GM23338 (cell line): ENCODE measurements around the gene MYO1D. TPM values are rescaled to one million over a fixed set of nuclear protein-coding genes. Genes with fewer than 3 reads are reported as not detected.
A peak's percentile ranks its signal among the peaks of the same experiment; 100 is the strongest.

Experiments used
- ATAC-seq: fragments of 200-7000 bp; cut with Tn5 transposase; 3 replicates; pipeline ENCODE4 v1.9.1; 2020
- DNase-seq: peaks from one replicate; pipeline ENCODE4 v3.0.0-alpha.2; 2015; ENCODE audit warnings: low spot score
- H2AFZ ChIP-seq: fragments of 200-600 bp; sonication (generic); 2 replicates; pipeline ENCODE4 v1.8.0; 2016; ENCODE audit warnings: antibody characterized with exemption, mild to moderate bottlenecking, moderate library complexity
- H3F3A ChIP-seq: fragments of 200-600 bp; sonication (generic); replicated peaks from 2 replicates; pipeline ENCODE4 v1.8.0; 2017; ENCODE audit warnings: antibody characterized with exemption, mixed run types, low read depth
- H3K27ac ChIP-seq: fragments of 200-600 bp; sonication (generic); 2 replicates; pipeline ENCODE4 v1.6.1; 2016; ENCODE audit warnings: low read depth
- H3K27me3 ChIP-seq: fragments of 200-600 bp; sonication (generic); 2 replicates; pipeline ENCODE4 v1.8.0; 2016; ENCODE audit warnings: mild to moderate bottlenecking, mixed run types, moderate library complexity; ENCODE audit not compliant: insufficient read depth
- H3K36me3 ChIP-seq: fragments of 200-600 bp; sonication (generic); 2 replicates; pipeline ENCODE4 v1.8.0; 2016; ENCODE audit warnings: mild to moderate bottlenecking; ENCODE audit not compliant: insufficient read depth
- H3K4me1 ChIP-seq: fragments of 200-600 bp; sonication (generic); 2 replicates; pipeline ENCODE4 v1.8.0; 2016; ENCODE audit warnings: mild to moderate bottlenecking, moderate library complexity; ENCODE audit not compliant: insufficient read depth
- H3K4me2 ChIP-seq: fragments of 200-600 bp; sonication (generic); 2 replicates; pipeline ENCODE4 v1.7.1; 2017; ENCODE audit warnings: mixed run types
- H3K4me3 ChIP-seq: fragments of 200-600 bp; sonication (generic); 2 replicates; pipeline ENCODE4 v1.6.1; 2016; ENCODE audit warnings: mixed run types
- H3K79me2 ChIP-seq: fragments of 200-600 bp; sonication (generic); replicated peaks from 2 replicates; pipeline ENCODE4 v1.8.0; 2017; ENCODE audit warnings: mild to moderate bottlenecking; ENCODE audit not compliant: insufficient read depth
- H3K9me2 ChIP-seq: fragments of 200-600 bp; sonication (generic); 2 replicates; pipeline ENCODE4 v1.8.0; 2017; ENCODE audit not compliant: insufficient read depth
- H4K20me1 ChIP-seq: fragments of 200-600 bp; sonication (generic); replicated peaks from 2 replicates; pipeline ENCODE4 v1.8.0; 2017; ENCODE audit warnings: mild to moderate bottlenecking; ENCODE audit not compliant: insufficient read depth
- H3K27ac Mint-ChIP-seq: 2 replicates; pipeline ENCODE4 v1.8.0; 2020; ENCODE audit warnings: inconsistent platforms, mild to moderate bottlenecking, moderate library complexity, mixed read lengths
- H3K27me3 Mint-ChIP-seq: 3 replicates; pipeline ENCODE4 v1.8.0; 2022; ENCODE audit warnings: low read depth, mild to moderate bottlenecking, moderate library complexity, mixed read lengths, inconsistent platforms; ENCODE audit not compliant: insufficient read depth, poor library complexity
- H3K36me3 Mint-ChIP-seq: 3 replicates; pipeline ENCODE4 v1.8.0; 2021; ENCODE audit warnings: low read depth, mild to moderate bottlenecking, inconsistent platforms, moderate library complexity, mixed read lengths
- H3K4me1 Mint-ChIP-seq: 3 replicates; pipeline ENCODE4 v1.8.0; 2020; ENCODE audit warnings: mild to moderate bottlenecking, inconsistent platforms, mixed read lengths
- H3K4me3 Mint-ChIP-seq: 3 replicates; pipeline ENCODE4 v1.8.0; 2021; ENCODE audit warnings: moderate library complexity, mild to moderate bottlenecking, inconsistent platforms, mixed read lengths
- H3K9me3 Mint-ChIP-seq: 3 replicates; pipeline ENCODE4 v1.8.0; 2020; ENCODE audit warnings: moderate library complexity, mild to moderate bottlenecking, inconsistent platforms, mixed read lengths
- NANOG ChIP-seq: IDR thresholded peaks from 2 replicates; pipeline ENCODE4 v1.6.1; 2016; ENCODE audit warnings: antibody characterized with exemption, borderline replicate concordance
- POLR2AphosphoS5 ChIP-seq: IDR thresholded peaks from 2 replicates; pipeline ENCODE4 v1.6.1; 2016; ENCODE audit warnings: antibody characterized with exemption, low read depth
- STAT1 ChIP-seq: IDR thresholded peaks from one replicate; pipeline ENCODE4 v1.6.1; 2016; ENCODE audit warnings: antibody characterized with exemption; ENCODE audit not compliant: unreplicated experiment
- ZNF331 ChIP-seq: fragments of 250-450 bp; sonication (Bioruptor Pico); IDR thresholded peaks from 2 replicates; pipeline ENCODE4 v1.5.0; 2020; ENCODE audit warnings: low read depth, mild to moderate bottlenecking, moderate library complexity
- polyA plus RNA-seq: library from polyadenylated mRNA; unstranded; fragments of >200 nt; fragmentation: Nextera tagmentation; extraction: Ambion mirVana; gene quantifications from 2 replicates; pipeline ENCODE4 v1.2.1, GENCODE V29; 2016
- total RNA-seq: library from RNA; depleted of rRNA; stranded (reverse); fragments of >200 nt; shearing (Covaris generic); gene quantifications from 2 replicates; pipeline ENCODE4 v1.2.3, GENCODE V29; 2014
- TF ChIP-seq, protein P1 (sequence below): IDR thresholded peaks from 2 replicates; pipeline ENCODE4 v1.6.1; 2016; ENCODE audit warnings: antibody characterized with exemption
- TF ChIP-seq, protein P2 (sequence below), 2 experiments: fragments of 200-600 bp in 1 of 2; sonication (generic) in 1 of 2; conservative IDR thresholded peaks; 2 replicates each; pipeline versions ENCODE4 v1.5.1 to v1.6.1; 2016 to 2017; ENCODE audit warnings: antibody characterized with exemption in 2 of 2, low read depth in 2 of 2, mild to moderate bottlenecking in 2 of 2, moderate library complexity in 1 of 2
- TF ChIP-seq, protein P3 (sequence below): IDR thresholded peaks from one replicate; pipeline ENCODE4 v1.6.1; 2018; ENCODE audit warnings: antibody characterized with exemption; ENCODE audit not compliant: unreplicated experiment

The MYO1D gene
- total and polyA plus RNA-seq, 2 experiments from 2014 or later: 8.6 to 28.6 TPM

DNA sequence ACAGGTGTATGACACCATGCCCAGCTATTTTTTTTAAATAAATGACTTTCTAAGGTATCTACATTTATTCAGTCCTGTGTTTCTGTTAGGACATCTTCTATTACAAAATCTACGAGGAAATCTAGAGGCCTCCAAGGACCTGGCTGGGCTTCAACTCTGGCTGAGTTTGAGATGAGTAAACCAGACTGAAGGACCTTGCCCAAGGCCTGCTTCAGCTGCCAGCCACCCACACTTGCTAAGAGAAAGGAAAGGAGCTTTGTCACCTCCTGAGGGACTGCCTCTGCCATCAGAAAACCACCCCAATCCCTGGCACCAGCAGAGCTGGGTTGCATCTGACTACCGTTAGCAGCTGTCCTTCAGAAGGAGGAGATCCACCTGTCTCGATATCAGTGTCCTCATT, 1.3 kb upstream of the MYO1D start (continued):
- TF ChIP-seq, protein P1, sequence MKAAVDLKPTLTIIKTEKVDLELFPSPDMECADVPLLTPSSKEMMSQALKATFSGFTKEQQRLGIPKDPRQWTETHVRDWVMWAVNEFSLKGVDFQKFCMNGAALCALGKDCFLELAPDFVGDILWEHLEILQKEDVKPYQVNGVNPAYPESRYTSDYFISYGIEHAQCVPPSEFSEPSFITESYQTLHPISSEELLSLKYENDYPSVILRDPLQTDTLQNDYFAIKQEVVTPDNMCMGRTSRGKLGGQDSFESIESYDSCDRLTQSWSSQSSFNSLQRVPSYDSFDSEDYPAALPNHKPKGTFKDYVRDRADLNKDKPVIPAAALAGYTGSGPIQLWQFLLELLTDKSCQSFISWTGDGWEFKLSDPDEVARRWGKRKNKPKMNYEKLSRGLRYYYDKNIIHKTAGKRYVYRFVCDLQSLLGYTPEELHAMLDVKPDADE: no peak

DNA sequence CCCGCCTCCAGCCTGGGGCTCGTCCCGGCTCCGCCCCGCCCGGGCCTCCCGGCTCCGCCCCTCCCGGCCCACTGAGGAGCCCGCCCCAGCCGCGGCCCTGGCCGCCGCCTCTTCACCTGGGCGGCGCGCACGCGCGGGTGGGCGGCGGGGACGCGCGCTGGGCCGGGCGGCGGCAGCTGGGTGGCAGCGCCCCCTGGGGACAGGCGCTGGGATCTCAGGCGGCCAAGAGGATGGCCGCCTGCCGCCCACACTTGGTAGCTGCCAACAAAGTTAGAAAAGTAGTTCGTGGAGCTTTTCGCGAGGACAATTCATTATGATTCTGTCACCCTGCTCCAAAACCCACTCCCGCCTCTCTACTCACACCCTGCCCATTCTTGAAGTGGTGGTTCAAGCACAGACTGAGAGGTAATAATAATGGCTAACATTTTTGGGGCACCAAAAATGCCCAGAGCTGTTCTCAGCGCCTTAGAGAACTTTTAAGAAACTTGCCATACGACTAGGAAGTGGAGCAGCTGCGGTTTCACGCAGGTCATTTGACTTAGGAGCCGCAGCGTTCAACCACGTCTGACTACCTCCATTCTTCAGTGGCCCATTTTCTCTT, 340 bp upstream of the MYO1D start:
- Mint-ChIP-seq H3K9me3 (no peaks in the 10 kb centered on the region), H3K4me1 (peaks cover 10% of the 10 kb centered on the region), H3K4me3 (peak overlapping the region; percentile 76), H3K36me3 (peaks cover 5% of the 10 kb centered on the region; the same call in 2 of the 3 replicates), H3K27me3 (peaks cover 4% of the 10 kb centered on the region), H3K27ac (0 out of 2 replicates have a peak overlapping the region, but pooled peaks have one; percentile 58)
- TF ChIP-seq POLR2AphosphoS5 (no peak), NANOG (no peak), ZNF331 (CRISPR knock-in tag) (no peak), STAT1 (no peak)
- TF ChIP-seq, protein P2, sequence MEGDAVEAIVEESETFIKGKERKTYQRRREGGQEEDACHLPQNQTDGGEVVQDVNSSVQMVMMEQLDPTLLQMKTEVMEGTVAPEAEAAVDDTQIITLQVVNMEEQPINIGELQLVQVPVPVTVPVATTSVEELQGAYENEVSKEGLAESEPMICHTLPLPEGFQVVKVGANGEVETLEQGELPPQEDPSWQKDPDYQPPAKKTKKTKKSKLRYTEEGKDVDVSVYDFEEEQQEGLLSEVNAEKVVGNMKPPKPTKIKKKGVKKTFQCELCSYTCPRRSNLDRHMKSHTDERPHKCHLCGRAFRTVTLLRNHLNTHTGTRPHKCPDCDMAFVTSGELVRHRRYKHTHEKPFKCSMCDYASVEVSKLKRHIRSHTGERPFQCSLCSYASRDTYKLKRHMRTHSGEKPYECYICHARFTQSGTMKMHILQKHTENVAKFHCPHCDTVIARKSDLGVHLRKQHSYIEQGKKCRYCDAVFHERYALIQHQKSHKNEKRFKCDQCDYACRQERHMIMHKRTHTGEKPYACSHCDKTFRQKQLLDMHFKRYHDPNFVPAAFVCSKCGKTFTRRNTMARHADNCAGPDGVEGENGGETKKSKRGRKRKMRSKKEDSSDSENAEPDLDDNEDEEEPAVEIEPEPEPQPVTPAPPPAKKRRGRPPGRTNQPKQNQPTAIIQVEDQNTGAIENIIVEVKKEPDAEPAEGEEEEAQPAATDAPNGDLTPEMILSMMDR (conservative IDR thresholded peaks at IDR 0.05; ENCODE audit: low read depth in 2 of 2): peak; percentile 61 to 62
- TF ChIP-seq, protein P1: no peak
- peak; percentile 93 for DNase-seq
- Histone ChIP-seq H4K20me1 (peaks cover 9% of the 10 kb centered on the region; the same call in 1 of the 2 replicates), H3K4me2 (peak overlapping the region; percentile 88), H2AFZ (peak overlapping the region; percentile 99), H3K4me1 (peaks cover 11% of the 10 kb centered on the region), H3K36me3 (no peaks in the 10 kb centered on the region), H3K4me3 (peak overlapping the region; percentile 68), H3K79me2 (peaks cover 30% of the 10 kb centered on the region), H3K9me2 (no peaks in the 10 kb centered on the region), H3K27ac (0 out of 2 replicates have a peak overlapping the region, but pooled peaks have one; percentile 55), H3F3A (no peaks in the 10 kb centered on the region), H3K27me3 (no peaks in the 10 kb centered on the region)
- ATAC-seq: peak; percentile 84

DNA sequence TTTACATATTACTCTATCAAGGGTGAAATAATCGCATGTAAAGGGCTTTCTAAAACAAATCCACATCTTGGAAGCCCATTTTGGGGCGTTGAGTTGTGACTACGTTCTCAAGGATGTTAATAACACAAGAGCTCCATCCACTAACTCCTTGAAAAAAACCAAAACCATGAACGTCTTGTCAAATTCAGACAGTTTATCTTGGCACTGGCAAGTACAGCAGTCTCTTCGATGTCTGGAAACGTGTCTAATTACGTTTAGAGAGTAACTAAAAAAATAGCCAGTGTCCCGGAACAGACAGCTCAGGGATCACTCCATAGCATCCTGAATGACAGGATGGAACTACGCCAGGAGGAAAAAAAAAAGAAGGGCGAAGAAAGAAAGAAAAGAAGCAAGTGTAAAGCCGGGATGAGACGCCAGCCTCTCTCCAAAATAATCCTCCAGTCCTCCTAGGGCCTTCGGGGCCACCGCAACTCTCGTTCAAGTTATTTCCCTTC, 954 bp downstream of the MYO1D start:
- peak overlapping the region; percentile 95 for H2AFZ ChIP-seq
- ATAC-seq: no peak
- H3K9me2 ChIP-seq: no peaks in the 10 kb centered on the region
- H3K27ac ChIP-seq: peak overlapping the region; percentile 87; the same call in 1 of the 2 replicates
- Mint-ChIP-seq H3K27ac (peak overlapping the region; percentile 85), H3K27me3 (peaks cover 4% of the 10 kb centered on the region), H3K4me3 (peak overlapping the region; percentile 93), H3K4me1 (peaks cover 11% of the 10 kb centered on the region), H3K36me3 (peaks cover 5% of the 10 kb centered on the region; the same call in 2 of the 3 replicates), H3K9me3 (no peaks in the 10 kb centered on the region)
- no peaks in the 10 kb centered on the region for H3K27me3 ChIP-seq
- H3K79me2 ChIP-seq: peaks cover 38% of the 10 kb centered on the region
- H3K4me1 ChIP-seq: peaks cover 11% of the 10 kb centered on the region
- peaks cover 9% of the 10 kb centered on the region; the same call in 1 of the 2 replicates for H4K20me1 ChIP-seq
- H3K4me3 ChIP-seq: peak overlapping the region; percentile 68
- no peaks in the 10 kb centered on the region for H3F3A ChIP-seq
- no peaks in the 10 kb centered on the region for H3K36me3 ChIP-seq
- H3K4me2 ChIP-seq: peak overlapping the region; percentile 78
- no peak for DNase-seq
- no peak for TF ChIP-seq NANOG
- TF ChIP-seq, protein P3, sequence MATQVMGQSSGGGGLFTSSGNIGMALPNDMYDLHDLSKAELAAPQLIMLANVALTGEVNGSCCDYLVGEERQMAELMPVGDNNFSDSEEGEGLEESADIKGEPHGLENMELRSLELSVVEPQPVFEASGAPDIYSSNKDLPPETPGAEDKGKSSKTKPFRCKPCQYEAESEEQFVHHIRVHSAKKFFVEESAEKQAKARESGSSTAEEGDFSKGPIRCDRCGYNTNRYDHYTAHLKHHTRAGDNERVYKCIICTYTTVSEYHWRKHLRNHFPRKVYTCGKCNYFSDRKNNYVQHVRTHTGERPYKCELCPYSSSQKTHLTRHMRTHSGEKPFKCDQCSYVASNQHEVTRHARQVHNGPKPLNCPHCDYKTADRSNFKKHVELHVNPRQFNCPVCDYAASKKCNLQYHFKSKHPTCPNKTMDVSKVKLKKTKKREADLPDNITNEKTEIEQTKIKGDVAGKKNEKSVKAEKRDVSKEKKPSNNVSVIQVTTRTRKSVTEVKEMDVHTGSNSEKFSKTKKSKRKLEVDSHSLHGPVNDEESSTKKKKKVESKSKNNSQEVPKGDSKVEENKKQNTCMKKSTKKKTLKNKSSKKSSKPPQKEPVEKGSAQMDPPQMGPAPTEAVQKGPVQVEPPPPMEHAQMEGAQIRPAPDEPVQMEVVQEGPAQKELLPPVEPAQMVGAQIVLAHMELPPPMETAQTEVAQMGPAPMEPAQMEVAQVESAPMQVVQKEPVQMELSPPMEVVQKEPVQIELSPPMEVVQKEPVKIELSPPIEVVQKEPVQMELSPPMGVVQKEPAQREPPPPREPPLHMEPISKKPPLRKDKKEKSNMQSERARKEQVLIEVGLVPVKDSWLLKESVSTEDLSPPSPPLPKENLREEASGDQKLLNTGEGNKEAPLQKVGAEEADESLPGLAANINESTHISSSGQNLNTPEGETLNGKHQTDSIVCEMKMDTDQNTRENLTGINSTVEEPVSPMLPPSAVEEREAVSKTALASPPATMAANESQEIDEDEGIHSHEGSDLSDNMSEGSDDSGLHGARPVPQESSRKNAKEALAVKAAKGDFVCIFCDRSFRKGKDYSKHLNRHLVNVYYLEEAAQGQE: no peak
